GM19023 (cell line): Measurements from ENCODE around the gene C21orf58.

Experiments used
- ATAC-seq: cut with Tn5 transposase; IDR thresholded peaks from one replicate; pipeline ENCODE4 v1.9.1; 2021; ENCODE audit warnings: mild to moderate bottlenecking, moderate library complexity; ENCODE audit not compliant: unreplicated experiment

Gene C21orf58

GRCh38 chr21:46264690-46265144, 59.0 kb downstream of the C21orf58 start:
- no peak for ATAC-seq

- no peak for ATAC-seq
Measured at GRCh38 chr21:46264046-46264689, 59.5 kb downstream of the C21orf58 start.

- no peak for ATAC-seq
Measured at GRCh38 chr21:46256501-46256994, 67.1 kb downstream of the C21orf58 start.

GRCh38 chr21:46255758-46256337, 67.8 kb downstream of the C21orf58 start:
- no peak for ATAC-seq

GRCh38 chr21:46255166-46255565, 68.5 kb downstream of the C21orf58 start:
- ATAC-seq, result no peak

- no peak for ATAC-seq
Measured at GRCh38 chr21:46254208-46254975, 69.3 kb downstream of the C21orf58 start.

- ATAC-seq, result peak; percentile 53
Measured at GRCh38 chr21:46253610-46254124, 70.0 kb downstream of the C21orf58 start.

- no peak for ATAC-seq
Measured at GRCh38 chr21:46252840-46253239, 70.8 kb downstream of the C21orf58 start.
